Neural progenitor cell (in vitro differentiated cells): ENCODE results near the gene PRR12.

ENCODE experiments used
- CTCF ChIP-seq: fragments of 200-600 bp; sonication (generic); IDR thresholded peaks from 2 replicates; pipeline ENCODE4 v1.5.1; 2017; ENCODE audit warnings: antibody characterized with exemption, mild to moderate bottlenecking
- EZH2 ChIP-seq: fragments of 200-600 bp; sonication (generic); IDR thresholded peaks from 2 replicates; pipeline ENCODE4 v1.6.1; 2017; ENCODE audit warnings: antibody characterized with exemption, mild to moderate bottlenecking, moderate library complexity

GRCh38 chr19:49632576-49632975 lies 41.6 kb downstream of the PRR12 start:
- TF ChIP-seq CTCF (no peak), EZH2 (no peak)
